ENCODE results near the gene NOLC1.

Gene NOLC1

GRCh38 chr10:102141583-102142107 is 10.5 kb upstream of the NOLC1 start:
- TF ChIP-seq POLR2A (IDR thresholded peaks at IDR 0.05; ENCODE audit: low read depth, low read length), result peak; percentile 52; the same call in 1 of the 2 replicates
- TF ChIP-seq TAF1 (IDR thresholded peaks at IDR 0.05; ENCODE audit: borderline replicate concordance, low read depth, low read length), result no peak
- no peak; the same call in 1 of the 2 replicates for TF ChIP-seq POLR2AphosphoS5 (IDR thresholded peaks at IDR 0.05; ENCODE audit: low read depth, low read length)
- no peak for FAIRE-seq
- DNase-seq (ENCODE audit: insufficient read length), result no peak

- peak; percentile 61 for TF ChIP-seq POLR2AphosphoS5 (IDR thresholded peaks at IDR 0.05; ENCODE audit: low read depth, low read length)
- TF ChIP-seq TAF1 (IDR thresholded peaks at IDR 0.05; ENCODE audit: borderline replicate concordance, low read depth, low read length), result no peak
- TF ChIP-seq POLR2A (IDR thresholded peaks at IDR 0.05; ENCODE audit: low read depth, low read length), result peak; percentile 35; the same call in 1 of the 2 replicates
- DNase-seq (ENCODE audit: insufficient read length) (no peak), FAIRE-seq (no peak)
These were observed 5.2 kb upstream of the NOLC1 start for GRCh38 chr10:102146971-102147428.

- TF ChIP-seq POLR2A (IDR thresholded peaks at IDR 0.05; ENCODE audit: low read depth, low read length) (no peak), TAF1 (IDR thresholded peaks at IDR 0.05; ENCODE audit: borderline replicate concordance, low read depth, low read length) (no peak), POLR2AphosphoS5 (IDR thresholded peaks at IDR 0.05; ENCODE audit: low read depth, low read length) (no peak; the same call in 1 of the 2 replicates)
- FAIRE-seq, result no peak
These were observed 4.6 kb upstream of the NOLC1 start for GRCh38 chr10:102147561-102147960.

GRCh38 chr10:102148275-102148674 is 3.9 kb upstream of the NOLC1 start:
- DNase-seq (ENCODE audit: insufficient read length), result no peak
- TF ChIP-seq TAF1 (IDR thresholded peaks at IDR 0.05; ENCODE audit: borderline replicate concordance, low read depth, low read length) (no peak), POLR2AphosphoS5 (IDR thresholded peaks at IDR 0.05; ENCODE audit: low read depth, low read length) (no peak), POLR2A (IDR thresholded peaks at IDR 0.05; ENCODE audit: low read depth, low read length) (peak; percentile 22)
- FAIRE-seq, result no peak

More at GRCh38 chr10:102147561-102147960, 4.6 kb upstream of the NOLC1 start:
- DNase-seq (ENCODE audit: insufficient read length), result no peak

- TF ChIP-seq POLR2A (IDR thresholded peaks at IDR 0.05; ENCODE audit: low read depth, low read length) (no peak), TAF1 (IDR thresholded peaks at IDR 0.05; ENCODE audit: borderline replicate concordance, low read depth, low read length) (no peak), POLR2AphosphoS5 (IDR thresholded peaks at IDR 0.05; ENCODE audit: low read depth, low read length) (no peak)
- no peak for DNase-seq (ENCODE audit: insufficient read length)
- no peak for FAIRE-seq
These were observed 1.0 kb upstream of the NOLC1 start for GRCh38 chr10:102150970-102151773.

- no peak for DNase-seq (ENCODE audit: insufficient read length)
- FAIRE-seq, result no peak
- TF ChIP-seq POLR2AphosphoS5 (IDR thresholded peaks at IDR 0.05; ENCODE audit: low read depth, low read length) (no peak), TAF1 (IDR thresholded peaks at IDR 0.05; ENCODE audit: borderline replicate concordance, low read depth, low read length) (no peak), POLR2A (IDR thresholded peaks at IDR 0.05; ENCODE audit: low read depth, low read length) (no peak)
These were observed 329 bp downstream of the NOLC1 start for GRCh38 chr10:102152545-102152890.

GRCh38 chr10:102153093-102153620 is 968 bp downstream of the NOLC1 start:
- TF ChIP-seq POLR2A (IDR thresholded peaks at IDR 0.05; ENCODE audit: low read depth, low read length) (no peak), TAF1 (IDR thresholded peaks at IDR 0.05; ENCODE audit: borderline replicate concordance, low read depth, low read length) (no peak), POLR2AphosphoS5 (IDR thresholded peaks at IDR 0.05; ENCODE audit: low read depth, low read length) (no peak)
- no peak for FAIRE-seq
- DNase-seq (ENCODE audit: insufficient read length), result no peak

GRCh38 chr10:102154466-102155116 is 2.4 kb downstream of the NOLC1 start:
- no peak for DNase-seq (ENCODE audit: insufficient read length)
- no peak for TF ChIP-seq TAF1 (IDR thresholded peaks at IDR 0.05; ENCODE audit: borderline replicate concordance, low read depth, low read length)
- TF ChIP-seq POLR2A (IDR thresholded peaks at IDR 0.05; ENCODE audit: low read depth, low read length), result no peak
- no peak for TF ChIP-seq POLR2AphosphoS5 (IDR thresholded peaks at IDR 0.05; ENCODE audit: low read depth, low read length)
- FAIRE-seq, result no peak

- FAIRE-seq (no peak), DNase-seq (ENCODE audit: insufficient read length) (no peak)
- TF ChIP-seq TAF1 (IDR thresholded peaks at IDR 0.05; ENCODE audit: borderline replicate concordance, low read depth, low read length) (no peak), POLR2A (IDR thresholded peaks at IDR 0.05; ENCODE audit: low read depth, low read length) (no peak), POLR2AphosphoS5 (IDR thresholded peaks at IDR 0.05; ENCODE audit: low read depth, low read length) (no peak)
These were observed 5.0 kb downstream of the NOLC1 start for GRCh38 chr10:102157224-102157623.

- DNase-seq (ENCODE audit: insufficient read length) (no peak), FAIRE-seq (no peak)
- no peak for TF ChIP-seq POLR2AphosphoS5 (IDR thresholded peaks at IDR 0.05; ENCODE audit: low read depth, low read length)
- TF ChIP-seq POLR2A (IDR thresholded peaks at IDR 0.05; ENCODE audit: low read depth, low read length), result no peak
- no peak for TF ChIP-seq TAF1 (IDR thresholded peaks at IDR 0.05; ENCODE audit: borderline replicate concordance, low read depth, low read length)
These were observed 6.9 kb downstream of the NOLC1 start for GRCh38 chr10:102159051-102159597.

GRCh38 chr10:102159831-102160230 is 7.6 kb downstream of the NOLC1 start:
- FAIRE-seq (no peak), DNase-seq (ENCODE audit: insufficient read length) (no peak)
- TF ChIP-seq POLR2AphosphoS5 (IDR thresholded peaks at IDR 0.05; ENCODE audit: low read depth, low read length), result no peak
- TF ChIP-seq POLR2A (IDR thresholded peaks at IDR 0.05; ENCODE audit: low read depth, low read length), result no peak; the same call in 1 of the 2 replicates
- TF ChIP-seq TAF1 (IDR thresholded peaks at IDR 0.05; ENCODE audit: borderline replicate concordance, low read depth, low read length), result no peak
